MM.1S (cell line): ENCODE measurements around the gene DNMT3A.

Source experiments
- EZH2phosphoT487 ChIP-seq: fragments of 300-600 bp; sonication (generic); IDR thresholded peaks from 2 replicates; pipeline ENCODE4 v1.6.1; 2018; ENCODE audit warnings: antibody characterized with exemption, low read length
- TF ChIP-seq, protein P1 (sequence below): fragments of 300-600 bp; sonication (generic); IDR thresholded peaks from 2 replicates; pipeline ENCODE4 v1.5.1; 2016; ENCODE audit warnings: antibody characterized with exemption, low read length, mixed read lengths

DNA sequence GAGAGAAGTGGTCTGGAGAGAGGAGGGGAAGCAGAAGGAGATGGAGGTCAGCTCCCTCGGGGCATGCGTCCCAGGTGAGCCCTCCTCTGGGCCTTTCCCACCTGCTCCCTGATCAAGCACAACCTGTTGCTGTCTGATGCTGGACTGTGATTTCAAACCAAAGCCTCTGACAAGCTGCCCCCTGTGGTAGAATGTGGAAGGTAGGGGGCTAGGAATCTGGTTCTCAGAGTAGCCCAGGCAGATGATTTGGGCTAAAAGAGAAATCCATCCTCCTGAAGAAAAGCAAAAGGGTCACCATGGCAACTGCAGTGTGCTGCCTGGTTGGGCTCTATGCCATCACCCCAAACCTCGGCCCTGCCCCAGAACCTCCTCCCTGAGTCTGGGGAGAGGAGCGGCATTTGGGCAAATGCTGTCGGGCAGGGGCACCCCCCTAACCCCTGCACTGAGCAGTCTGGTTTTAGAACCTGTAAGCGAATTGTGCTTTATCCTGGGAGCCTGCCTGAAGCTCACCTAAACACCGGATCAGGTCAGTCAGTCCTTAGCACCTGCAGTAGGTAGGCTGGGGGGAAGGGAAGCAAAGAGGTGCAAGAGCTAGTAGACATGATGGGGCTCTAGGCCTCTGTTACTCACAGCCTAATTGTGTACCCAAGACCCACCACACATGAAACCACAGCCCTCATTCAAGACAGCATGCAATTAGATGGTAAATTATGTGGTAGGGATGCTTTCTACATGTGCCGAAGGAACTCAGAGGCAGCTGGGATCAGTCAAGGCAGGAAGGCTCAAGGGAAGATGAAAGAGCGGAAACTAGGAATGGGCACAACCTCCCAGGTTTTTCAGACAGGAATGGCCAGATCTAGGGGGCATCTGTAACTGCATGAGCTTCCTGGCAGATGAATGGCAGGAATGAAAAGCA is 83.5 kb downstream of the DNMT3A start:
- TF ChIP-seq, protein P1, sequence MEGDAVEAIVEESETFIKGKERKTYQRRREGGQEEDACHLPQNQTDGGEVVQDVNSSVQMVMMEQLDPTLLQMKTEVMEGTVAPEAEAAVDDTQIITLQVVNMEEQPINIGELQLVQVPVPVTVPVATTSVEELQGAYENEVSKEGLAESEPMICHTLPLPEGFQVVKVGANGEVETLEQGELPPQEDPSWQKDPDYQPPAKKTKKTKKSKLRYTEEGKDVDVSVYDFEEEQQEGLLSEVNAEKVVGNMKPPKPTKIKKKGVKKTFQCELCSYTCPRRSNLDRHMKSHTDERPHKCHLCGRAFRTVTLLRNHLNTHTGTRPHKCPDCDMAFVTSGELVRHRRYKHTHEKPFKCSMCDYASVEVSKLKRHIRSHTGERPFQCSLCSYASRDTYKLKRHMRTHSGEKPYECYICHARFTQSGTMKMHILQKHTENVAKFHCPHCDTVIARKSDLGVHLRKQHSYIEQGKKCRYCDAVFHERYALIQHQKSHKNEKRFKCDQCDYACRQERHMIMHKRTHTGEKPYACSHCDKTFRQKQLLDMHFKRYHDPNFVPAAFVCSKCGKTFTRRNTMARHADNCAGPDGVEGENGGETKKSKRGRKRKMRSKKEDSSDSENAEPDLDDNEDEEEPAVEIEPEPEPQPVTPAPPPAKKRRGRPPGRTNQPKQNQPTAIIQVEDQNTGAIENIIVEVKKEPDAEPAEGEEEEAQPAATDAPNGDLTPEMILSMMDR = no peak
- TF ChIP-seq EZH2phosphoT487 = no peak
